Body of pancreas (tissue), 4 donors: ENCODE measurements around the gene BRINP3. TPM values are rescaled to one million over a fixed set of nuclear protein-coding genes. Genes with fewer than 3 reads are reported as not detected.

Experiments
- ATAC-seq: fragments of 150-250 bp; one replicate; pipeline ENCODE4 v1.9.1; 2016
- DNase-seq, 4 donors: peaks; one replicate each; pipeline ENCODE4 v3.0.0-alpha.2; 2019
- H3K27ac ChIP-seq, 4 donors: fragments of 200-600 bp; sonication (generic); 1 replicate in 3 of 4; 2 replicates in 1 of 4; pipeline versions ENCODE4 v1.5.1 to v1.6.1; 2016 to 2019; ENCODE audit warnings: mild to moderate bottlenecking in 1 of 4, mixed read lengths in 1 of 4, moderate library complexity in 1 of 4
- H3K27me3 ChIP-seq, 2 donors: fragments of 200-600 bp; sonication (generic); one replicate each; pipeline ENCODE4 v1.6.0; 2016; ENCODE audit warnings: mild to moderate bottlenecking in 1 of 2
- H3K36me3 ChIP-seq, 2 donors: fragments of 200-600 bp; sonication (generic); replicated peaks in 1 of 2; 2 replicates each; pipeline ENCODE4 v1.5.1; 2016; ENCODE audit warnings: low read depth in 2 of 2; ENCODE audit not compliant: insufficient read depth in 1 of 2
- H3K4me1 ChIP-seq: fragments of 200-600 bp; sonication (generic); one replicate; pipeline ENCODE4 v1.6.0; 2016
- H3K4me3 ChIP-seq, 2 donors: fragments of 200-600 bp; sonication (generic); 1 replicate in 1 of 2; 2 replicates in 1 of 2; pipeline ENCODE4 v1.5.1; 2016 to 2019
- H3K9me3 ChIP-seq, 3 donors: fragments of 200-600 bp; sonication (generic); 1 replicate in 2 of 3; 2 replicates in 1 of 3; pipeline ENCODE4 v1.5.1; 2016
- CTCF ChIP-seq, 7 experiments: fragments of 450-650 bp in 4 of 7; fragments of 200-600 bp in 3 of 7; sonication (generic) in 3 of 7; IDR thresholded peaks; one replicate each; pipeline ENCODE4 v1.5.1; 2016 to 2019; ENCODE audit warnings: antibody characterized with exemption in 7 of 7
- POLR2A ChIP-seq, 3 donors: fragments of 450-650 bp; IDR thresholded peaks; one replicate each; pipeline ENCODE4 v1.6.1; 2016; ENCODE audit warnings: antibody characterized with exemption in 3 of 3, mild to moderate bottlenecking in 2 of 3
- WGBS, 2 donors: methylation state at CpG; one replicate each; pipeline ENCODE4 v1.1.5; 2017; 5-methylcytosine and 5-hydroxymethylcytosine counted together
- intact Hi-C: fragments of 100-400 bp; cut with DNase I; formaldehyde crosslinking; loops from one replicate; pipeline ENCODE4 v1.15.1; 2023
- total RNA-seq, 2 donors: library from RNA; depleted of rRNA; stranded (reverse); fragments of >200 nt; gene quantifications; one replicate each; pipeline ENCODE4 v1.1.0, GENCODE V29; 2016

BRINP3 gene
- total RNA-seq, 2 donors from 2014 or later = not detected

- intact Hi-C loops = no loop called here
- no peaks in the 10 kb centered on the region for H3K36me3 ChIP-seq
- no peak for DNase-seq
Measured at GRCh38 chr1:190098756-190099155, 378.9 kb downstream of the BRINP3 start.

DNA sequence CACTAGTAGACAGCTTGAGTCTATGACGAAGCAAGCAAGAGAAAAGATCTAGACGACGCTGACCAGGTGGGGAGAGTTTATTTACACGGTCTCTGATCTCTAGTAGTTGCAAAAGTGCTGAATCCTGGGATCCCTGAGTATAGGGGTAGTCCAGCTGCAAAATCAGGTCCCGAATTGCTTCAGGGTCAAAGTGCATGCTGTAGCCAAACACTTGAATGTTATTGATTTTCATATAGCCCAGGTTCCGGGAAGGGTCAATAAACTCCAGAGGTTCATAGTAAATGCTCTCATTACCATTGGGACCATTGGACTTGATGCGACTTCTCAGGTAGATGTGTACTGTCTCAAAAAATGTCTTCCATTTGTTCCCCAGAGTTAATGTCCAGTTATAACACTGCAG lies 379.6 kb downstream of the BRINP3 start:
- Histone ChIP-seq H3K4me1 (peaks cover 9% of the 10 kb centered on the region), H3K27ac (no peak overlapping the region), H3K9me3 (no peaks in the 10 kb centered on the region), H3K36me3 (no peaks in the 10 kb centered on the region), H3K4me3 (no peak overlapping the region), H3K27me3 (no peaks in the 10 kb centered on the region)
- ATAC-seq (no peak), DNase-seq (no peak)
- WGBS, 2 donors = 59 to 70% methylated on average over 7 of the region's 7 CpGs
- intact Hi-C loops = no loop called here
- TF ChIP-seq POLR2A (IDR thresholded peaks at IDR 0.05) = no peak
- TF ChIP-seq CTCF (IDR thresholded peaks at IDR 0.05) = no peak

More at GRCh38 chr1:190098756-190099155, 378.9 kb downstream of the BRINP3 start:
- no peak for ATAC-seq
- TF ChIP-seq POLR2A (IDR thresholded peaks at IDR 0.05) = no peak
- no peak for TF ChIP-seq CTCF (IDR thresholded peaks at IDR 0.05)
- Histone ChIP-seq H3K27me3 (no peaks in the 10 kb centered on the region), H3K4me3 (no peak overlapping the region), H3K9me3 (no peaks in the 10 kb centered on the region), H3K27ac (no peak overlapping the region), H3K4me1 (peaks cover 10% of the 10 kb centered on the region)
- 87 to 89% methylated on average over 22 of the region's 22 CpGs for WGBS, 2 donors

DNA sequence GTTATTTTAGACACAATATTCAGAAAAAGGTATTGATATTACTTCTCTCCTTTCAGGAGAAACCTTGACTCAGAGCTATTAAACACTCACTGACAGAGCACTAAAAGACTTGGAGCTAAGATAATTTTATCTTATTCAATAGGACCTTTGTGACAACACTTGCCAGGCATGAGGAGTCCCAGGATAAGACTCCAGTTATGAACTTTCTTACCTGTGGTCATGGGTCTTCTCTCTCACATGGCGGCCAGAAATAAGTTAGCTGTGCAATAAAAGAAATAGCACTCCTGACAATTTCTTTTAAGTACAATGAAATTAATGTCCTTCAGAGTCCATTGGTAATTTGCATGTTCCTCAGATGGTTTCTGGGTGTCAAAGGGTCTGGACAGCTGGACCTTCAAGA lies 382.1 kb downstream of the BRINP3 start:
- Histone ChIP-seq H3K27ac (no peak overlapping the region), H3K9me3 (no peaks in the 10 kb centered on the region), H3K27me3 (no peaks in the 10 kb centered on the region), H3K4me3 (no peak overlapping the region), H3K4me1 (no peaks in the 10 kb centered on the region), H3K36me3 (no peaks in the 10 kb centered on the region)
- no peak for DNase-seq
- TF ChIP-seq POLR2A (IDR thresholded peaks at IDR 0.05) (no peak), CTCF (IDR thresholded peaks at IDR 0.05) (no peak)
- no peak for ATAC-seq
- WGBS, 2 donors = 84 to 96% methylated on average over 1 of the region's 1 CpG
- intact Hi-C loops = no loop called here

- 51% methylated on average over 8 of the region's 8 CpGs for WGBS, 2 donors
Measured at GRCh38 chr1:190084552-190084951, 393.1 kb downstream of the BRINP3 start.

More at GRCh38 chr1:190084552-190084951, 393.1 kb downstream of the BRINP3 start:
- no peak for ATAC-seq
- H3K27me3 ChIP-seq = no peaks in the 10 kb centered on the region
- no peaks in the 10 kb centered on the region for H3K36me3 ChIP-seq
- no peaks in the 10 kb centered on the region for H3K9me3 ChIP-seq
- no peak for TF ChIP-seq CTCF (IDR thresholded peaks at IDR 0.05)
- TF ChIP-seq POLR2A (IDR thresholded peaks at IDR 0.05) = no peak
- intact Hi-C loops = no loop called here
- H3K4me1 ChIP-seq = no peaks in the 10 kb centered on the region
- DNase-seq = no peak
- no peak overlapping the region for H3K27ac ChIP-seq
- no peak overlapping the region for H3K4me3 ChIP-seq
